Kidney capillary endothelial cell (primary cell): ENCODE results near the gene HSPH1.
"Not testable (repeated sequence)": the region's sequence is repeated elsewhere in the genome, so short reads cannot be mapped to it uniquely, and the experiment has no call there.

Experiments used
- DNase-seq: peaks from one replicate; pipeline ENCODE4 v3.0.0-alpha.2; 2018; ENCODE audit warnings: low spot score

The HSPH1 gene

DNA sequence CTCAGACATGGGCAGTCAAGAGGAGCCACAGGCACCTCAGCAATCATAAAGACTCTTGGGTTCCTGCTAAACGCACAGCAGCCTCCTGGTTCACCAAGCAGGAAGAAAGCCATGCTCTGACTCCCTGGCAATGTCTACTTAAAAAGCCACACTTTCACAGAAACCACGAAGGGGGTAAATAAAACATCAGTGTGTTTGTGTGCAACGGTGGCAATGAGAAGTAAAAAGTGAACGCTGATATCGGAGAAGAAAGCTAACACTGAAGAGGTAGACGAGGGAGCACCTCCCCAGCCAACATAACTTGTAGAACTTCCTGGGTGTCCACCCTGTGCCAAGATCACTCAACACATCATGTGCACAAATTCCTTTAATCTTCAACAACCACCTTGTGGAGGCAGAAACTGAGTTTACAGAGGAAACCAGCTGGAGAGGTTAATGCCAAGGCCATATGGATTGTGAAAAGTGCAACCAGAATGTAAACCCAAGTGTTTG lies 30.2 kb downstream of the HSPH1 start:
- DNase-seq = no peak

DNA sequence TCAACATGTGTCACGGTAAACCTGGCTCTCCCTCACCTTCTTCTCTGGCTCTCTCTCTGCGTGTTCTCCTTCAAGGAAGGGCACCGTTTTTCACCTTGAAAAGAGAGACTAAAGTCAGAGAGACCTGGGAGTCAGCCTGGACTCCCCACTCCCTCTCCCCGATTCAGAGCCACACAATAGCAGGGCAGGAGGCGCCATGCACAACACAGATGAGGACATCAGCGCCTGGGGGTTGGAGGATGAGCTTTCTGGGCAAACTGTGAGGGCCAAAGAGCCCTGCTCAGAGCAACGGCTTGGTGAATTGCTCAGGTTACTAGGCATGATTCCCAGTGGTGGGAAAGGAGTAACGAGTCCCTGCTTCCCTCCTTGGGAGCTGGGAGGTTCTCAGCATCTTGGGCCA lies 32.3 kb downstream of the HSPH1 start:
- DNase-seq = no peak

DNA sequence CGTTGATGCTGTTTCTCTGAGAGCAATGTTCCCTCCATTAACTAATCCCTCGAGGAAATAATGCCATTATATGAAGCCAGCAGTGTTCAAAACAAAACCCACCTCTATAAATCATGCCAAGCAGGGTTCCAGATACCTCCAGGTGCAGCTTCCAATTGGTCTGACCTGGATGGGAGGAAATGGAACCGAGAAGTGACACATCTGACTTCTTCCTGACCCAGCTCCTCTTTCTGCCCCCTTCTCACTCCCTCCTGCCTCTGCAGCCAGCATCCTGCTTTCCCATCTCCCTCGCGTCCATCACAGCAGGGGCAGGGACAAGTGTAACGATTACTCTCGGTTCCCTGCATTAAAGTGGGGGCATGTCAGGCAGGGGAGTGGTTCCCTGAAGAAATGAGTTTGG lies 37.5 kb downstream of the HSPH1 start:
- no peak for DNase-seq

DNA sequence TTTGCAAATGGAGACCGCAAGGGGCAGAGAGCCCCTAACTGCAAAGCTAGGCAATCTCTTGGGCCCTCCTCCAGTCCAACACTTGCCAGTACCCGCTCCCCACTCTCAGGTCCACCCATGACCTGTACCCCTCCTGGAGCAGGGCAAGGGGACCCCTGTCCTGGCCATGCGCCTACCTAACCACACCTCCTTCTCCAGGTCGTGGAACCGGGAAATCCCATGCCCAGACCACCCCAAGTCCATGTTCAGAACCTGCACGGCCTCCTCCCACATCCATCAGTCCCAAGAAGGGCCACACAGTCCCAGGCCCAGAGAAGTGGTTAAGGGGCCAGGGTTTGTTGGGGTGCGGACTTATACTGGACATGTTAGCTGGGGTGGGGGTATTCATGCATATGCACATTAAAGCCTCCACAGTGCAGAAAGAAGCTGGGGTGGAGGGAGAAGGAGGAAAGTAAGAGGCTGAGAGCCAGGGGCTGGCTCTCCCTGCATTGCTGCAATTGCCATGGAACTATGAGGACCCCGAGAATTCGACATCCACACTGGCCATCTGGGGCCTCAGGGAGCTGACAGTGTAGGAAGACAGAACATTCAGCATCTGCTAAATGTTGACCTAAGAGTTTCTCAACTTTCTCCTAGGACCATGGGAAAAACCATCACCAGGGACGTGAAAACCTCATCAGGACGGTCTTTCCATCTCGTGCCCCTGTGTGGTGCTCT lies 39.0 kb downstream of the HSPH1 start:
- no peak for DNase-seq

DNA sequence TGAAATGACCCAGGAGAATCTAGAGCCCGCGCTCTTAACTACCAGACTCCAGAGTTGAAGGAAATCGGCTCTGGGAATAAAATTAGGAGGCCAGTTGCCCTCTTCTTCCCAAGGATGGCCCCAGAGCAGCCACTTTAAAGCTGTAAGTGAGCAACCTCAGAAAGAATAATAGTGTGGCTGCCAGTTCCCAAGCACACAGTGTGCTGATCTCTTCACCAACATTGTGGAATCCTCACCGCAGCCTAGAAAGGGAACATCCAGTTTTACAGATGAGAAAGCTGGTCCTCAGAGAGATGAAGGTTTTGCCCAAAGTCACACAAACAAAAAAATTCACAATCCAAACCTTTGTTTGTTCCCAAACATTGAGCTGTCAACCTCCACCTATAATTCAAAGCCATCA lies 39.6 kb downstream of the HSPH1 start:
- DNase-seq = no peak

GRCh38 chr13:31121379-31122140 lies 40.1 kb downstream of the HSPH1 start:
- DNase-seq = no peak

DNA sequence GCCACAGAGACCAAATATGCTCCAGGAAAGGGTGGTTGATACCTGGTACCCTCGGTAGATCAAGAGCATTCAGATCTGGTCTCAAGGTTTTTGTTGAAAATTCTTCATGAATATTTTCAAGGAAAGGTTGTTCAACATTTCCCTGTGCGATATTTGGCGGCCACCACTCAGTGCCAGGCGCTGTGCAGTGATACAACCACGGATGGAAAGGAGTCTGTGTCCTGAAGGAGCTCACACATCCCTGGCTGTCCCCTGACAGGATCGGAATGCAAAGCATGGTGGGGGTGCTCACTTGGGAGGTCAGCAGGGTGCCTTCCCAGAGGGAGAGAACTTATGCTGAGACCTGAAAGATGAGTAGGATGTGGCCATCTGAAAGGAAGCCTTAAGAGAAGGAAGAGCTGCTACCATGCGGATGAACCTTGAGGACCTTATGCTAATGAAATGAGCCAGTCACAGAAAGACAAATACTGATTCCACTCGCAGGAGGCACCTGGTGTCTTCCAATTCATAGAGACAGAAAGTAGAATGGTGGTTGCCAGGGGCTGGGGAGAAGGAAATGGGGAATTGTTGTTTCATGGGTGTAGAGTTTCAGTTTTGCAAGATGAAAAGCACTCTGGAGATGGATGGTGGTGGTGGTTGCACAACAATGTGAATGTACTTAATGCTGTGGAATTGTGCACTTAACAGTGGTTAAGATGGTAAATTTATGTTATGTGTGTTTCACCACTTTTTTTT lies 41.6 kb downstream of the HSPH1 start:
- DNase-seq = no peak

- no peak for DNase-seq
Observed at GRCh38 chr13:31119526-31119925, 42.2 kb downstream of the HSPH1 start.

- no peak for DNase-seq
Observed at GRCh38 chr13:31116224-31116623, 45.5 kb downstream of the HSPH1 start.

DNA sequence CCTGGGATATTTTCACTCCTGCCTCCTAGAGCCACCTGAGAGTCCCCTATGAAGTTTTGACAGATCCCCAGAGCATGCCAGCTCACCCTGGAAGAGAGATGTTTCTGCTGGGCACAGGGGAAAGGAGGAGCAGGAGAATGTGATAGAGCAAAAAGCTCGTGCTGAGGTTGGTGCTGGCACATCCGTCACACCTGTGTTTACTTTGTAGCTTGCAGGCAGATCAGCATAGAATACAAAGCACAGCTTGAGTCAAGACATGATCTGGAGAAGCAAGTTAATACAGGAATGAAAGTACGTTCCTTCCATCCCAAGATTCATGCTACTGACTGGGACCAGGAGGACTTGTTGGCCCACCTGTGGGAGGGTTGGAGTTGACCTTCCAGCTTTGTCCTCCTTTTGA lies 46.1 kb downstream of the HSPH1 start:
- DNase-seq = no peak

GRCh38 chr13:31114641-31115040 lies 47.1 kb downstream of the HSPH1 start:
- no peak for DNase-seq

DNA sequence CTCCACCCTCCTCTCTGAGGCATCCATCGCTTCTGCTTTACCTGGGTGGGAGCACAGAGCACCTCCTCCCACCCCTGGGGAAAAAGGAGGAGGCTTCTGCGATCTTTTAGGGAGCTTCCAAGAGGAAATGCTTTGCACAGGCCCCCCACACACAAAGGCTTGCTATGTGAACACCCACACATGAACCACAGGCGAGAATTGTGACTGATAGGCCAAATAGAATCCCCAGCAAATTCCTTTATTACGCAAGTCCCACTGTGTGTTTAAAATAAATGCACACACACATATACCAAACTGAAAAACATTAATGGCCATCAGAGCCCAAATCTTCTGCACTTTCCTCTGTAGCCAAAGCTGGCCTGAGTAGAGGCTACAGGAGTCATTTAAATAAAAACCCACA lies 50.6 kb downstream of the HSPH1 start:
- DNase-seq = no peak

GRCh38 chr13:31110617-31111016 lies 51.1 kb downstream of the HSPH1 start:
- DNase-seq = no peak

GRCh38 chr13:31110169-31110568 lies 51.5 kb downstream of the HSPH1 start:
- DNase-seq = no peak

- DNase-seq = no peak
Observed at GRCh38 chr13:31107109-31107508, 54.6 kb downstream of the HSPH1 start.

DNA sequence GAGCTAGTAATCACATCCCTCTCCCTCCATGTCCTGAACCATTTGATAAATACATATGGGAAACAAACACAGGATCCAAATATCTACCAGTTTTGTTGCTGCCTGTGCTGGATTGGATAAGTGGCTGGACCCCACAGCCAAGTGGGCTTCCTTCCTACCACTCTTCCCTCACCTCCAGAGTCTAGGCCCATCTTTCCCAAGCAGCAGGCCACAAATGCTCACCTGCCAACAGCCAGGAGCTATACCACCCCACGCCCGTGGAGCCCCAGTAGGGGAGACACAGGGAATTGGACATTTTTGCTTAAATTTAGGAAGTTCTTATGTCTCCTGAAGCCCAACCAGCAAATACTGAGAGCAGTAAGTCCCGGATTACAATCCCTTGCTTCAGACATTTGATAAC lies 55.8 kb downstream of the HSPH1 start:
- no peak for DNase-seq

DNA sequence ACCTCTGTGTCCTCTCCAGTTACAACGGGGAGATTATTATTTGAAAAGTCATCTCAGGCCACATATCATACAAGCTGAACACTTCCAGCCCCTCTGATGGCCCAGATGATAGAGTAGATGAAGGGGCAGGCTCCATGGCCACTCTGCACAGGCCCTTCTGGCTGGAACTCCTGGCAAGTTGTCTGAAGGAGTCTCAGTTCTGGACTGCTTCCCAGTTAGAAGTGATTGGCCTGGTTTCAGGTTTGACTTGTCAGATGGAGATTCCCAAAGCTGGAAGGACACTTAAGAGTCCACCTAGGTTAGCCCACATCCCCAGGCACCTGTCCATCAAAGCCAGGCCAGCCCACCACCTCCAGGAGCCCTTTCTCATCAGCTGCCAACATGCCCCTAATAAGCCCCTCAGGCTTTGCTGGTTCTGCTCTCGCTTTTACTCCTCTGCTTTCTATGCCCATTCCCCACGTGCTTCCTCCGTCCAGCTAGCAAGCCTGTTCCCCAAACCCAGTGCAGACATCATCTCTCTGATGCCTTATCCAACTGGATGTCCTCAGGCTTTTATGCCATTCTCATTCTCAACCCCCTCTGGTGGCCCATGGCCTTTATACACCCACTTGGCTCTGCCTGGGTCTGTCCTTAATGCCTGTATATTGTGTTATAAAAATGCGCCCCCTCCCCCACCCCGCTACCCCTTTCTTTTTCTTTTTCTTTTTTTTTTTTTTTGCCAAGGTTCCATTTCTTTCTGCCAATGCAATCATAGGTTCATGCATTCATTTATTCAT lies 56.5 kb downstream of the HSPH1 start:
- DNase-seq = no peak

GRCh38 chr13:31102905-31103304 lies 58.8 kb downstream of the HSPH1 start:
- no peak for DNase-seq

GRCh38 chr13:31101472-31102170 lies 60.1 kb downstream of the HSPH1 start:
- no peak for DNase-seq

DNA sequence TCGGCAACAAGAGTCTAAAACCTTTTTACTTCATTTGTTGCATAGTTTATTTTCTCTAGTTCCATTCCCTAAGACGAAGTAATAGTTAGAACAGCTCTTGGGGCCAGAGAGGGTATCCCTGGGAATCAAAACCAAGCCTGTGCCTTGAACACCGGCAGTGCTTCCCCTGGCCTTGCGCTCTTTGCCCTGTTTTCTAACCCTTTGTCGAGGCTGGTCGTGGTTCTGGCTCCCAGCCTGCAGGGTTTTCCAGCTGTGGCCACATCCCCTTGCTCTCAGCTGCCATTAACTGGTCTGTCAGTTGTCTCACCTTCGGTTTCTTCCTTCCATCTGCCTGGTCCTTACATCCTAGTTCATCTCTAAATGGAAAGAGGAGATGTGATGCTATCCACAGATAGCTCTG lies 61.0 kb downstream of the HSPH1 start:
- DNase-seq = no peak

DNA sequence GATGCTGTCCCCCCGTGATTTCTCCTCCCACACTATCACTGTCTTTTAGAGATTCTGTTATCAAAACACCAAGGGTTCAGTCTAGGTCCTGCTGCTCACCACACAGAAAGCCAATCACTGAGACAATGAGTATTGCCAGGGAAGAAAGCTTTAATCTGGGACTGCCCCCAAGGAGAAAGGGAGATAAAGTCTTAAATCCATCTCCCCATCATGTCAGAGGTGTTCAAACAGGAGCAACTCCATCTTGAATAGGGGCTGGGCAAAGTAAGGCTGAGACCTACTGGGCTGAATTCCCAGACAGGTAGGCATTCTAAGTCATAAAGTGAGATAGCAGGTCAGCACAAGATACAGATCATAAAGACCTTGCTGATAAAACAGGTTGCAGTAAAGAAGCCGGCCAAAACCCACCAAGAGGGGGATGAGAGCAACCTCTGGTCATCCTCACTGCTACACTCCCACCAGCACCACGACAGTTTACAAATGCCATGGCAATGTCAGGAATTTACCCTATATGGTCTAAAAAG lies 63.7 kb downstream of the HSPH1 start:
- not testable (repeated sequence) for DNase-seq
